Measurements from ENCODE around the gene THBS2. TPM values are rescaled to one million over a fixed set of nuclear protein-coding genes. Genes with fewer than 3 reads are reported as not detected.

The THBS2 gene
- total RNA-seq, 1 donor: 519 TPM

DNA sequence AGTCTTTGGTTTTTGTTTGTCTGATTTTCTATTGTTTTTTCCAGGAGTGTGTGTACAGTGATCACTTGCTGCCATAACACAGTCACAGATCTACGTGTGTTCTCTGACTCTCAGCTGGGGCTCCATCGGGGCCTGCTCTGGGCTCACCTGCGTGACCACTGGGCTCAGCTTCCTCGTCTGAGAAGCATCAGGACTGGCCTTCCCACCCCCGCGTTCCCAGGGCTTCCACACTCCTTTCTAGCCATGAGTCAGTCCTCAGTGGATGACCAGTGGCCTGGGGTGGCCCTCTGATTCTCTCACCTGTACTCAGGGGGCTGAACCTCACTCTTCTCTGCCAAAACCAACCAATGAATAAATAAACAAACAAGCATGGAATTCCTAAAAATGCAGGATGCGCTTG is 14.5 kb downstream of the THBS2 start:
- TF ChIP-seq, protein P1, sequence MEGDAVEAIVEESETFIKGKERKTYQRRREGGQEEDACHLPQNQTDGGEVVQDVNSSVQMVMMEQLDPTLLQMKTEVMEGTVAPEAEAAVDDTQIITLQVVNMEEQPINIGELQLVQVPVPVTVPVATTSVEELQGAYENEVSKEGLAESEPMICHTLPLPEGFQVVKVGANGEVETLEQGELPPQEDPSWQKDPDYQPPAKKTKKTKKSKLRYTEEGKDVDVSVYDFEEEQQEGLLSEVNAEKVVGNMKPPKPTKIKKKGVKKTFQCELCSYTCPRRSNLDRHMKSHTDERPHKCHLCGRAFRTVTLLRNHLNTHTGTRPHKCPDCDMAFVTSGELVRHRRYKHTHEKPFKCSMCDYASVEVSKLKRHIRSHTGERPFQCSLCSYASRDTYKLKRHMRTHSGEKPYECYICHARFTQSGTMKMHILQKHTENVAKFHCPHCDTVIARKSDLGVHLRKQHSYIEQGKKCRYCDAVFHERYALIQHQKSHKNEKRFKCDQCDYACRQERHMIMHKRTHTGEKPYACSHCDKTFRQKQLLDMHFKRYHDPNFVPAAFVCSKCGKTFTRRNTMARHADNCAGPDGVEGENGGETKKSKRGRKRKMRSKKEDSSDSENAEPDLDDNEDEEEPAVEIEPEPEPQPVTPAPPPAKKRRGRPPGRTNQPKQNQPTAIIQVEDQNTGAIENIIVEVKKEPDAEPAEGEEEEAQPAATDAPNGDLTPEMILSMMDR (IDR thresholded peaks at IDR 0.05; ENCODE audit: insufficient read depth, low read length): no peak
- no peak for DNase-seq (ENCODE audit: low read depth)
- no peak overlapping the region for H3K4me3 ChIP-seq (ENCODE audit: low read depth, low read length)

DNA sequence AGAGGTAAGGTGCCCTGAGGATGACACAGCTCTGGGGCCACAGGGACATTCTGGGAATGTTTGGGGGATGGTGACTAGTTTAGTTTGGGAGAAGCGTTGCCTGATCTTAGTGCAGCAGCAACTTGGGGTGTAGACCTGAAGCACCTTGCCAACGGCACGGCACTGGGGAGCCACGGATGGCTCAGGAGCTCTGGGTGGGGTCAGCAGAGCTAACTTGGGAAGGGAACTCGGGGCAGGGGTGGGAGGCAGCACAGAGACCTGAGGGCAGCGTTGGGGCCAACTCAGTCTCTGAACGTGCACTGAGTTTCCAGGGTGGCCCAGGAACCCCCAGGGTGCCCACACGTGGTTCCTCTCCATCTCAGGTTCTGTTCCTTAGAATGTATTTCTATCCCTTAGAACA is 14.9 kb downstream of the THBS2 start:
- no peak overlapping the region for H3K4me3 ChIP-seq (ENCODE audit: low read depth, low read length)
- TF ChIP-seq, protein P1 (IDR thresholded peaks at IDR 0.05; ENCODE audit: insufficient read depth, low read length): no peak
- DNase-seq (ENCODE audit: low read depth): no peak

DNA sequence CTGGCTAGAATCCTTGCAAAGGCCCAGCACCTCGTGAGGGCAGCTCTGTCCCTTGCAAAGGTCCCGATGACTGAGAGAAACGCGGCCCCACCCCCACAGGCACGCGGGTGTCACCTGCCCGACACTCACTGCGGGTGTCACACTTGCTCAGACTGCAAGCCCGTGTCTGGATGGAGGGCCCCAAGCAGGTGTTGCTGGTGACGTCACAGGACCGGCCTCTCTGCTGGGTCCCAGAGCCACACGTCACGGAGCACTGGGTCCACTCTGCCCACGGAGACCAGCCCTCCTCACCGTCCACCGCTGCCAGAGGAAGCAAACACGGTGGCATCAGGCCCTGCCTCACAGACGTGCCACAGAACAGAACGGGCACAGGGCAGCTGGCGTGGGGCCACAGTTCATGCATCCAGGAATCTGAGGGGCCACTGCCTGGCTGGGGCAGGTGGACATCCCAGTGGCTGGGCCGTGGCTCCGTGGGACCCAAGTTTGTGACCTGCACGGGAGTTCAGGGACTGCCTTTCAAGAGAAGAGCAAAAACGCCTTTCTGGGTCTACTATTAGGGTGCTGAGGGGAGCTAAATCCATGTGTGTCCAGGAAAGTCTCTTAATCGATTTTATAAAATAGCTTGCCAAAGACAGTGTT is 16.0 kb downstream of the THBS2 start:
- no peak overlapping the region for H3K4me3 ChIP-seq (ENCODE audit: low read depth, low read length)
- DNase-seq (ENCODE audit: low read depth): peak; percentile 2
- TF ChIP-seq, protein P1 (IDR thresholded peaks at IDR 0.05; ENCODE audit: insufficient read depth, low read length): no peak

DNA sequence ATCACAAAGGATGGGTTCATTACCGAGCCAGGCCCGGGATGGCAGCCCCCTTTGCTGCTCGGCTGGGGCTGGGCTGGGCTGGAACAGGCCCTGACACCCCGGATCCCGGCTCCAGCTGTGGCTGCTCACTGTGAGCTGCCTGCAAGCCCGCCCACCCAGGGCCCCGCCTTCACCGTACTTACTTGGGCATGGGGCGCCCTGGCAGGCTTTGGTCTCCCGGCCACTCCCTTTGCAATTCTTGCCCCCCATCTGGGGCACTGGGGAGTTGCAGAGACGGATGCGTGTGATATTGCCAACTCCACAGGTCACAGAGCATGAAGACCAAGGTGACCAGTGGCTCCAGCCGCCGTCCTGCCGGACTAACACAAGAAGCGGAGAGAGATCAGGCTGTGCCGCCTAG is 16.7 kb downstream of the THBS2 start:
- DNase-seq (ENCODE audit: low read depth): no peak
- TF ChIP-seq, protein P1 (IDR thresholded peaks at IDR 0.05; ENCODE audit: insufficient read depth, low read length): no peak

DNA sequence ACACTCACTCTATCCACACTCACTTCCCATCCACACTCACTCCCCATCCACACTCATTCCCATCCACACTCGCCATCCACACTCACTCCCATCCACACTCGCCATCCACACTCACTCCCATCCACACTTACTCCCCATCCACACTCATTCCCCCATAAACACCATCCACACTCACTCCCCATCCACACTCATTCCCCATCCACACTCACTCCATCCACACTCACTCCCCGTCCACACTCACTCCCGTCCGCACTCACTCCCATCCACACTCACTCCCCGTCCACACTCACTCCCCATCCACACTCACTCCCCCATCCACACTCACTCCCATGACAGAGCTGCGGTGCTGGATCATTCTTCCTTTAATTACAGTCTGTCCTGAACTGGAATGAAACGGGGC is 17.1 kb downstream of the THBS2 start:
- H3K4me3 ChIP-seq (ENCODE audit: low read depth, low read length): no peak overlapping the region
- DNase-seq (ENCODE audit: low read depth): no peak
- TF ChIP-seq, protein P1 (IDR thresholded peaks at IDR 0.05; ENCODE audit: insufficient read depth, low read length): no peak

More for the DNA sequence above, 16.7 kb downstream of the THBS2 start:
- no peak overlapping the region for H3K4me3 ChIP-seq (ENCODE audit: low read depth, low read length)

DNA sequence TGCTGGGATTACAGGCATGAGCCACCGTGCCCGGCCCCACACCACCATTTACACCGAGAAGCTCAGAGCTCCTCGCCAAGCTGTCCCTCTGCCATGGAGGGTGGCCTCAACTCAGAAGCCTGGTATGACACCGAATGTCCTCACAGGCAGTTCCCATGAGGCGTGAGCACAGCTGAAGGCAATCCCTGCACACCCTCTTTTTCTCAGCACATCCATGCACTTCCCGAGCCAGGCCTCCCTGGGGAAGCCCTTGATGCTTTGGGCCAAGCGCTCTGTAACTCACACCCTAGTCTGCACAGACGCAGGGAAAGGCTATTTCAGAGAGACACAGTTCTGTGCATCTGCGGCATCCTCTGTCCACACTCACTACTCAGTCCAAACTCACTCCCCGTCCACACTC is 18.4 kb downstream of the THBS2 start:
- no peak overlapping the region for H3K4me3 ChIP-seq (ENCODE audit: low read depth, low read length)
- DNase-seq (ENCODE audit: low read depth): no peak
- TF ChIP-seq, protein P1 (IDR thresholded peaks at IDR 0.05; ENCODE audit: insufficient read depth, low read length): no peak

DNA sequence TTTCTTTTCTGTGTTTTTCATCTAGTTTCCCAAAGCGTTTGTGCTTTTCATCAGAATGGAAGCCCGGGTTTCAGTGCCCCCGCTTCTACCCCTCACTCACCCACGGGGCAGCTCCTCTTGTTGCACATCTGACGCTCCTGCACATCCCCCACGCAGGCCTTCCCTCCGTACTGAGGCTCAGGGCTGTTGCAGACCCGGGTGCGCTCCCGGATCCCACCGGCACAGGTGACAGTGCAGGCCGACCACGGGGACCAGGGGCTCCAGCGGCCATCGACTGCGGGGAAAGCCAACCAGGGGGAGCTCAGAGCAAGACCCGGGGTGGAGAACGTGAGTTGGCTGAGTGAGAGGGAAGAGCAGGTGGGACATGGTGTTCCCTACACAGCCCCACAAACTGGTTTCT is 19.0 kb downstream of the THBS2 start:
- H3K4me3 ChIP-seq (ENCODE audit: low read depth, low read length): no peak overlapping the region
- DNase-seq (ENCODE audit: low read depth): no peak
- TF ChIP-seq, protein P1 (IDR thresholded peaks at IDR 0.05; ENCODE audit: insufficient read depth, low read length): no peak
